22Rv1 (cell line): ENCODE results near the gene SRSF3.

Source experiments
- ZFX ChIP-seq: fragments of 450-650 bp; IDR thresholded peaks from 2 replicates; pipeline ENCODE4 v1.6.1; 2017; ENCODE audit warnings: antibody characterized with exemption, borderline replicate concordance
- TF ChIP-seq, protein P1 (sequence below): fragments of 450-650 bp; IDR thresholded peaks from 2 replicates; pipeline ENCODE4 v1.5.1; 2017; ENCODE audit warnings: mild to moderate bottlenecking

DNA sequence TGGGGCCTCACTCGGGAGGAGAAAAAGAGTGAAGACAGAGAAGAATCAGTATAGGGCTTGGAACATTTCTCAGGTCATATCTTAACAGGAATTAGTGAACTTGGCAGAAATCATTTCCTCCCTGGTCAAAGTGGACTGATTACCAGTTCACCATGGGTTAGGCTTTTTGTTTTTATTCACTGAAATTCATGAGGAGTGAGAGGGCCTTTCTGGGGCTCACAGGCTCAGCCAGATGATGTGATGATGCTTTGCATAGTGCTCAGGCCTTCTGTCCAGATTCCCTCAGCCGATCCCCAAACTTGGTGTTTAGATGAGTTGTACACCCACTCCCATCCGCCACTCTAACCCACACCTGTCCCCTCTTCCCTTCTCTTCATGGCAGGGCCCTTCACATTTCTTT, 32.5 kb downstream of the SRSF3 start:
- TF ChIP-seq, protein P1, sequence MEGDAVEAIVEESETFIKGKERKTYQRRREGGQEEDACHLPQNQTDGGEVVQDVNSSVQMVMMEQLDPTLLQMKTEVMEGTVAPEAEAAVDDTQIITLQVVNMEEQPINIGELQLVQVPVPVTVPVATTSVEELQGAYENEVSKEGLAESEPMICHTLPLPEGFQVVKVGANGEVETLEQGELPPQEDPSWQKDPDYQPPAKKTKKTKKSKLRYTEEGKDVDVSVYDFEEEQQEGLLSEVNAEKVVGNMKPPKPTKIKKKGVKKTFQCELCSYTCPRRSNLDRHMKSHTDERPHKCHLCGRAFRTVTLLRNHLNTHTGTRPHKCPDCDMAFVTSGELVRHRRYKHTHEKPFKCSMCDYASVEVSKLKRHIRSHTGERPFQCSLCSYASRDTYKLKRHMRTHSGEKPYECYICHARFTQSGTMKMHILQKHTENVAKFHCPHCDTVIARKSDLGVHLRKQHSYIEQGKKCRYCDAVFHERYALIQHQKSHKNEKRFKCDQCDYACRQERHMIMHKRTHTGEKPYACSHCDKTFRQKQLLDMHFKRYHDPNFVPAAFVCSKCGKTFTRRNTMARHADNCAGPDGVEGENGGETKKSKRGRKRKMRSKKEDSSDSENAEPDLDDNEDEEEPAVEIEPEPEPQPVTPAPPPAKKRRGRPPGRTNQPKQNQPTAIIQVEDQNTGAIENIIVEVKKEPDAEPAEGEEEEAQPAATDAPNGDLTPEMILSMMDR = no peak
- no peak for TF ChIP-seq ZFX
